ENCODE results near the gene RAI2.

The RAI2 gene

GRCh38 chrX:17778997-17779396, 82.1 kb downstream of the RAI2 start:
- FAIRE-seq: no peak

GRCh38 chrX:17774053-17774452, 87.0 kb downstream of the RAI2 start:
- no peak for FAIRE-seq

- FAIRE-seq: no peak
These were observed 87.7 kb downstream of the RAI2 start for GRCh38 chrX:17773221-17773876.

- FAIRE-seq: no peak
These were observed 91.3 kb downstream of the RAI2 start for GRCh38 chrX:17769701-17770269.

- no peak for FAIRE-seq
These were observed 92.1 kb downstream of the RAI2 start for GRCh38 chrX:17768997-17769396.

- FAIRE-seq: no peak
These were observed 93.4 kb downstream of the RAI2 start for GRCh38 chrX:17767734-17768133.

GRCh38 chrX:17759990-17760389, 101.1 kb downstream of the RAI2 start:
- no peak for FAIRE-seq

- no peak for FAIRE-seq
These were observed 102.7 kb downstream of the RAI2 start for GRCh38 chrX:17758382-17758781.

- no peak for FAIRE-seq
These were observed 110.7 kb downstream of the RAI2 start for GRCh38 chrX:17750436-17750835.

Data from endometrium (tissue), 2 donors.